Measurements from ENCODE around the gene SNAP25.

The SNAP25 gene

DNA sequence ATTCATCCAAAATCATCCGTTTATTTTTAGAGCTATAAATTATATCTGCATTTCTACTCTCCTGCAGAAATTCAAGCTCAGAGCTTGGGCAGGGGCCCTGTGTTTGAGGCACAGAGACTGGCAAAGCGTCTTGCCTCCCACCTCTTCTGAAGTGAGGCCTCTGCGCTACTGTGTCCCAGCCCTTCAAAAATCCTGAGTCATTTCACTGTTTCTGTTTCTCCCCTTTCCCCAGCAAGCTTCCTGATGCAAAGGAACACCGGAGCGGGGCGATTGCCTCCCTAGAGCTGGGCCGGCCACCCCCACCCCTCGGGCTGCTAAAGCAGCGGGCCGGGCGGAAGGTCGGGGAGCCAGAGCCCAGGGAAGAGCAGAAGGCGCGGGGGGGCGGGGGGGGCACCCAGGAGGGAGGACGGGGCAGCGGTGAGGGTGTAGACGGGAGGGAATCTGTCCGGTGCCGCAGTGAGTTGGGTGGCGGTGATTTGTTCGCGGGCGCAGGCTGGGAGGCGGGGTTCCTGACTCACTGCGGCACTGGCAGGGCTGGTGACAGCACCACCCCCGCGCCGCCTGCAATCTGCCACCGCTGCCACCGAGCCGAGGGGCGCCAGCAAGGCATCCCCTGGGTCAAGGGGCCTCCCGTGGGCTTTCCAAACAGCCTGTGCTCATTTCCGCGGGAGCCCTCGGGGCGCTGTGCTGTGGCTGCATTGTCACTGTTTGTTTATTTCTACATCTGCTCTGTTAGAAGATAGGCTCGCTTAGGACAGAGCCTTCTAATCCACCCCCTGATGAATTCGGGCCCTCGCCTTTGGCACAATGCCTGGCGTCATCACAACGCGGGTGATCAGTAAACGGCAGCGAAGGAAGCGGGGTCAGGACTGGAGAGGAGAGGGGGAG lies 46.5 kb upstream of the SNAP25 start:
- Histone ChIP-seq H3K79me2 (ENCODE audit: low read length) (no peaks in the 10 kb centered on the region), H3K27me3 (replicated peaks; ENCODE audit: insufficient read depth, low read length) (no peaks in the 10 kb centered on the region), H3K9me2 (replicated peaks; ENCODE audit: insufficient read depth, low read length) (no peaks in the 10 kb centered on the region), H3K27ac (ENCODE audit: low read length) (no peak overlapping the region), H3K9me3 (replicated peaks; ENCODE audit: insufficient read depth, low read length) (no peaks in the 10 kb centered on the region), H3K4me3 (ENCODE audit: low read length) (peak overlapping the region; percentile 43), H3F3A (ENCODE audit: insufficient read depth, low read length) (no peaks in the 10 kb centered on the region), H3K4me2 (ENCODE audit: low read depth, low read length) (peak overlapping the region; percentile 64; the same call in 1 of the 2 replicates), H4K20me1 (ENCODE audit: insufficient read depth, low read length) (no peaks in the 10 kb centered on the region), H3K4me1 (ENCODE audit: low read length) (no peaks in the 10 kb centered on the region), H3K36me3 (replicated peaks; ENCODE audit: insufficient read depth, low read length) (no peaks in the 10 kb centered on the region), H2AFZ (ENCODE audit: low read length) (peak overlapping the region; percentile 78), H3K9ac (ENCODE audit: low read length) (peak overlapping the region; percentile 38; the same call in 1 of the 2 replicates)
- no peak for TF ChIP-seq EZH2phosphoT487 (IDR thresholded peaks at IDR 0.05; ENCODE audit: low read length)
- TF ChIP-seq, protein P1, sequence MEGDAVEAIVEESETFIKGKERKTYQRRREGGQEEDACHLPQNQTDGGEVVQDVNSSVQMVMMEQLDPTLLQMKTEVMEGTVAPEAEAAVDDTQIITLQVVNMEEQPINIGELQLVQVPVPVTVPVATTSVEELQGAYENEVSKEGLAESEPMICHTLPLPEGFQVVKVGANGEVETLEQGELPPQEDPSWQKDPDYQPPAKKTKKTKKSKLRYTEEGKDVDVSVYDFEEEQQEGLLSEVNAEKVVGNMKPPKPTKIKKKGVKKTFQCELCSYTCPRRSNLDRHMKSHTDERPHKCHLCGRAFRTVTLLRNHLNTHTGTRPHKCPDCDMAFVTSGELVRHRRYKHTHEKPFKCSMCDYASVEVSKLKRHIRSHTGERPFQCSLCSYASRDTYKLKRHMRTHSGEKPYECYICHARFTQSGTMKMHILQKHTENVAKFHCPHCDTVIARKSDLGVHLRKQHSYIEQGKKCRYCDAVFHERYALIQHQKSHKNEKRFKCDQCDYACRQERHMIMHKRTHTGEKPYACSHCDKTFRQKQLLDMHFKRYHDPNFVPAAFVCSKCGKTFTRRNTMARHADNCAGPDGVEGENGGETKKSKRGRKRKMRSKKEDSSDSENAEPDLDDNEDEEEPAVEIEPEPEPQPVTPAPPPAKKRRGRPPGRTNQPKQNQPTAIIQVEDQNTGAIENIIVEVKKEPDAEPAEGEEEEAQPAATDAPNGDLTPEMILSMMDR (IDR thresholded peaks at IDR 0.05; ENCODE audit: low read length) = no peak
- no peak for TF ChIP-seq EZH2 (optimal IDR thresholded peaks at IDR 0.05; ENCODE audit: low read depth, low read length)
- no peak for DNase-seq

GRCh38 chr20:10172998-10173655 lies 45.5 kb upstream of the SNAP25 start:
- H3K27ac ChIP-seq (ENCODE audit: low read length) = no peak overlapping the region

DNA sequence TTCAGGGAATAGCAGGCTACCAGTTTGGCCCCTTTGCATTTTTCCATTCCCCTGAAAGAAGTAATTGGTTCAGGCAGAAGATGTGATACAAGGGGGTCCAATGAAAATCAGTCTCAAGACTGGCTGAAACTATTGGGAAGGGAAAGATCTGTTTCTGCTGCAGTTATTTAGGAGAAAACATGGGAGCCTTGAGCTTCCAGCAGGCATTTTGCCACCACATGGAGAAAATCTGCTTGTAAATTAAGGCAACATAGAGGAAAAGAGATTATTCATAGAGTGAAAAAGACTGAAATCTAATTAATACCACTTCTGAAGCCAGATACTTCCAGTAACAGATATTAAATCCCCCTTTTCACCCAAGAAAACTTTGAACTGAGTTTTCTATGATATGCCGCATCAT lies 44.2 kb upstream of the SNAP25 start:
- H4K20me1 ChIP-seq (ENCODE audit: insufficient read depth, low read length) = no peaks in the 10 kb centered on the region
- H3K27me3 ChIP-seq (replicated peaks; ENCODE audit: insufficient read depth, low read length) = no peaks in the 10 kb centered on the region
- H3K4me2 ChIP-seq (ENCODE audit: low read depth, low read length) = no peak overlapping the region
- DNase-seq = no peak
- H3K36me3 ChIP-seq (replicated peaks; ENCODE audit: insufficient read depth, low read length) = no peaks in the 10 kb centered on the region
- H3K9me2 ChIP-seq (replicated peaks; ENCODE audit: insufficient read depth, low read length) = no peaks in the 10 kb centered on the region
- H3K9ac ChIP-seq (ENCODE audit: low read length) = no peak overlapping the region
- H2AFZ ChIP-seq (ENCODE audit: low read length) = no peak overlapping the region
- H3K4me1 ChIP-seq (ENCODE audit: low read length) = no peaks in the 10 kb centered on the region
- H3K4me3 ChIP-seq (ENCODE audit: low read length) = no peak overlapping the region
- no peaks in the 10 kb centered on the region for H3F3A ChIP-seq (ENCODE audit: insufficient read depth, low read length)
- H3K27ac ChIP-seq (ENCODE audit: low read length) = no peak overlapping the region
- TF ChIP-seq EZH2 (optimal IDR thresholded peaks at IDR 0.05; ENCODE audit: low read depth, low read length) (no peak), EZH2phosphoT487 (IDR thresholded peaks at IDR 0.05; ENCODE audit: low read length) (no peak)
- TF ChIP-seq, protein P1 (IDR thresholded peaks at IDR 0.05; ENCODE audit: low read length) = no peak
- no peaks in the 10 kb centered on the region for H3K79me2 ChIP-seq (ENCODE audit: low read length)
- H3K9me3 ChIP-seq (replicated peaks; ENCODE audit: insufficient read depth, low read length) = no peaks in the 10 kb centered on the region

More at GRCh38 chr20:10172998-10173655, 45.5 kb upstream of the SNAP25 start:
- Histone ChIP-seq H2AFZ (ENCODE audit: low read length) (no peak overlapping the region; the same call in 1 of the 2 replicates), H3K9ac (ENCODE audit: low read length) (no peak overlapping the region), H3K9me3 (replicated peaks; ENCODE audit: insufficient read depth, low read length) (no peaks in the 10 kb centered on the region), H3F3A (ENCODE audit: insufficient read depth, low read length) (no peaks in the 10 kb centered on the region), H3K4me3 (ENCODE audit: low read length) (no peak overlapping the region), H3K27me3 (replicated peaks; ENCODE audit: insufficient read depth, low read length) (no peaks in the 10 kb centered on the region), H3K4me1 (ENCODE audit: low read length) (no peaks in the 10 kb centered on the region), H3K36me3 (replicated peaks; ENCODE audit: insufficient read depth, low read length) (no peaks in the 10 kb centered on the region), H3K4me2 (ENCODE audit: low read depth, low read length) (0 out of 2 replicates have a peak overlapping the region, but pooled peaks have one; percentile 64), H3K9me2 (replicated peaks; ENCODE audit: insufficient read depth, low read length) (no peaks in the 10 kb centered on the region), H3K79me2 (ENCODE audit: low read length) (no peaks in the 10 kb centered on the region), H4K20me1 (ENCODE audit: insufficient read depth, low read length) (no peaks in the 10 kb centered on the region)
- DNase-seq = no peak
- TF ChIP-seq EZH2 (optimal IDR thresholded peaks at IDR 0.05; ENCODE audit: low read depth, low read length) = no peak
- TF ChIP-seq EZH2phosphoT487 (IDR thresholded peaks at IDR 0.05; ENCODE audit: low read length) = no peak
- TF ChIP-seq, protein P1 (IDR thresholded peaks at IDR 0.05; ENCODE audit: low read length) = no peak
